CD4-positive, alpha-beta T cell (primary cell): ENCODE data around the gene PSMD3. TPM values are rescaled to one million over a fixed set of nuclear protein-coding genes. Genes with fewer than 3 reads are reported as not detected.

Experiments used
- ATAC-seq: fragments of 200-7000 bp; cut with Tn5 transposase; one replicate; pipeline ENCODE4 v1.10.0; 2022; ENCODE audit warnings: mild to moderate bottlenecking; ENCODE audit not compliant: poor library complexity
- CTCF ChIA-PET: fragments of 350-600 bp; sonication (Branson Sonifier 250); formaldehyde crosslinking; loops from one replicate; lab custom pipeline; 2021; ENCODE audit warnings: antibody characterized with exemption, inconsistent platforms; lab: Charles Lee
- POLR2A ChIA-PET: fragments of 350-600 bp; sonication (Branson Sonifier 250); formaldehyde crosslinking; loops from one replicate; lab custom pipeline; 2021; ENCODE audit warnings: antibody characterized with exemption, inconsistent platforms; lab: Charles Lee
- DNase-seq, 14 experiments: peaks; one replicate each; pipeline ENCODE4 v3.0.0-alpha.2; 2013 to 2020; ENCODE audit warnings: mixed read lengths in 2 of 14
- H3K27ac ChIP-seq, 2 donors: one replicate each; pipeline versions ENCODE4 v1.5.1 to v1.7.0; 2013; ENCODE audit warnings: low read length in 2 of 2, low read depth in 1 of 2, mild to moderate bottlenecking in 1 of 2
- H3K27me3 ChIP-seq, 2 experiments: 1 replicate in 1 of 2; 2 replicates in 1 of 2; pipeline versions ENCODE4 v1.6.1 to v1.7.0; 2013; ENCODE audit warnings: low read length in 2 of 2, control low read depth in 1 of 2, mild to moderate bottlenecking in 1 of 2, moderate library complexity in 1 of 2; ENCODE audit not compliant: insufficient read depth in 2 of 2, control insufficient read depth in 1 of 2
- H3K36me3 ChIP-seq: one replicate; pipeline ENCODE4 v1.6.1; 2013; ENCODE audit warnings: low read length, control low read depth; ENCODE audit not compliant: insufficient read depth
- H3K4me1 ChIP-seq: one replicate; pipeline ENCODE4 v1.6.1; 2013; ENCODE audit warnings: low read length, control low read depth; ENCODE audit not compliant: insufficient read depth
- H3K4me3 ChIP-seq: one replicate; pipeline ENCODE4 v1.5.1; 2013; ENCODE audit warnings: mild to moderate bottlenecking, low read length, moderate library complexity
- H3K9me3 ChIP-seq, 2 experiments: 1 replicate in 1 of 2; 2 replicates in 1 of 2; pipeline versions ENCODE4 v1.6.1 to v1.7.0; 2013; ENCODE audit warnings: low read length in 2 of 2, mild to moderate bottlenecking in 2 of 2, control low read depth in 1 of 2, moderate library complexity in 1 of 2; ENCODE audit not compliant: control insufficient read depth in 1 of 2, insufficient read depth in 1 of 2
- H3K27ac Mint-ChIP-seq: one replicate; pipeline ENCODE4 v1.8.0; 2020; ENCODE audit warnings: mixed read lengths
- H3K27me3 Mint-ChIP-seq: one replicate; pipeline ENCODE4 v1.8.0; 2021; ENCODE audit warnings: mixed read lengths
- H3K36me3 Mint-ChIP-seq: one replicate; pipeline ENCODE4 v1.8.0; 2021; ENCODE audit warnings: low read depth, mixed read lengths
- H3K4me1 Mint-ChIP-seq: one replicate; pipeline ENCODE4 v1.8.0; 2021; ENCODE audit warnings: low read depth, mixed read lengths
- H3K4me3 Mint-ChIP-seq: one replicate; pipeline ENCODE4 v1.8.0; 2020; ENCODE audit warnings: mild to moderate bottlenecking, mixed read lengths
- H3K9me3 Mint-ChIP-seq: one replicate; pipeline ENCODE4 v1.8.0; 2020; ENCODE audit warnings: mixed read lengths
- intact Hi-C, 2 experiments: fragments of 100-400 bp; cut with DNase I in 1 of 2; cut with micrococcal nuclease in 1 of 2; formaldehyde crosslinking; loops; one replicate each; pipeline versions ENCODE4 v1.15.1 to v1.9.0; 2023 to 2025; cut with DNase I, micrococcal nuclease
- total RNA-seq, 174 experiments: library from RNA in 2 of 174; stranded (reverse) in 2 of 174; gene quantifications; one replicate each; pipeline ENCODE4 v1.2.3 and lab custom pipeline; 2021 to 2026
- TF ChIP-seq, protein P1 (sequence below): fragments of 200-600 bp; IDR thresholded peaks from one replicate; pipeline ENCODE4 v1.8.0; 2022; ENCODE audit warnings: antibody characterized with exemption, mild to moderate bottlenecking

Gene PSMD3
- total RNA-seq, 2 experiments from 2014 or later: 66.7 to 71.9 TPM

DNA sequence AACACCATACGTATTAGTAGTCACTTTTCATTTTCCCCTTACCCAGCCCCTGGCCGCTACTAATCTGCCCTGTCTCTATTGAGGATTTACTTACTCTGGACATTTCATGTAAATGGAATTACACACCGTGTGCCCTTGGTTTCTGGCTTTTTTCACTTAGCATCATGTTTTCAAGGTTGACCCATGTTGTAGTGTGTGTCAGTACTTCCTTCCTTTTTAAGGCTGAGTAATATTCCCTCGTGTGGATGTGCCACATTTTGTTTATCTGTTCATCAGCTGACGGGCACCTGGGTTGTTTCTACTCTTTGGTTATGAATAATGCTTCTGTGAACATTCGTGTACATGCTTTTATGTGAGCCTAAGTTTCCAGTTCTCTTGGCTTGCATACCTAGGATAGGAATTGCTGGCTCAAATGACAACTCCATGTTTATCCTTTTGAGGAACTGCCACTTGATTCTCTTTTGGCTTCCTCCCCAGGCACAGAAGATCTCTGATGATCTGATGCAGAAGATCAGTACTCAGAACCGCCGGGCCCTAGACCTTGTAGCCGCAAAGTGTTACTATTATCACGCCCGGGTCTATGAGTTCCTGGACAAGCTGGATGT is 7.7 kb downstream of the PSMD3 start:
- intact Hi-C loops: loop anchor here in 1 of 2 experiments (10.0 kb wide), 1 partner anchor 444 kb away; no protein-coding TSS in a partner anchor

DNA sequence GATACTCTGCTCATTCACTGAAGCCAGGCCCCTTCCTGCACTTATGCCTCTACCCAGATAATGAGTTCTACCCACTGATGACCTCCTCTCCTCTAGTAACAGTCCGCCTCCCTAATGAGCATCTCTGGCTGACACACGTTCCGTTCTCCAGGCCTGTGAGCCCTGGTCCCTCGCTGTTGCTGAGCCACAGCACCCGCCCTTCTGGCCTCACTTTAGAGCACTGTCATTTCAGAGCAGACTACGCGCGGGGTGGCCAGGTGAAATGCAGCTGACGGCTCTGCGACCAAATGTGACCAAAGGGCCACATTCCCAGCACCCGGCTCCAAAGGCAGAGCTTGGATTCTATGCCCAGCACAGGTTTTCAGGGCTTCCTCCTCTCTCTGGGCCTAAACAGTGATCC is 13.8 kb downstream of the PSMD3 start:
- H3K27ac Mint-ChIP-seq: no peak overlapping the region
- ChIA-PET POLR2A (no interaction called here), CTCF (no interaction called here)
- ATAC-seq: no peak
- Histone ChIP-seq H3K4me3 (no peak overlapping the region), H3K36me3 (peaks cover 84% of the 10 kb centered on the region), H3K27me3 (no peaks in the 10 kb centered on the region), H3K27ac (no peak overlapping the region), H3K9me3 (no peaks in the 10 kb centered on the region), H3K4me1 (no peaks in the 10 kb centered on the region)
- H3K4me1 Mint-ChIP-seq: no peaks in the 10 kb centered on the region
- intact Hi-C loops: no loop called here
- no peaks in the 10 kb centered on the region for H3K9me3 Mint-ChIP-seq
- H3K27me3 Mint-ChIP-seq: no peaks in the 10 kb centered on the region
- TF ChIP-seq, protein P1, sequence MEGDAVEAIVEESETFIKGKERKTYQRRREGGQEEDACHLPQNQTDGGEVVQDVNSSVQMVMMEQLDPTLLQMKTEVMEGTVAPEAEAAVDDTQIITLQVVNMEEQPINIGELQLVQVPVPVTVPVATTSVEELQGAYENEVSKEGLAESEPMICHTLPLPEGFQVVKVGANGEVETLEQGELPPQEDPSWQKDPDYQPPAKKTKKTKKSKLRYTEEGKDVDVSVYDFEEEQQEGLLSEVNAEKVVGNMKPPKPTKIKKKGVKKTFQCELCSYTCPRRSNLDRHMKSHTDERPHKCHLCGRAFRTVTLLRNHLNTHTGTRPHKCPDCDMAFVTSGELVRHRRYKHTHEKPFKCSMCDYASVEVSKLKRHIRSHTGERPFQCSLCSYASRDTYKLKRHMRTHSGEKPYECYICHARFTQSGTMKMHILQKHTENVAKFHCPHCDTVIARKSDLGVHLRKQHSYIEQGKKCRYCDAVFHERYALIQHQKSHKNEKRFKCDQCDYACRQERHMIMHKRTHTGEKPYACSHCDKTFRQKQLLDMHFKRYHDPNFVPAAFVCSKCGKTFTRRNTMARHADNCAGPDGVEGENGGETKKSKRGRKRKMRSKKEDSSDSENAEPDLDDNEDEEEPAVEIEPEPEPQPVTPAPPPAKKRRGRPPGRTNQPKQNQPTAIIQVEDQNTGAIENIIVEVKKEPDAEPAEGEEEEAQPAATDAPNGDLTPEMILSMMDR: no peak
- no peak overlapping the region for H3K4me3 Mint-ChIP-seq
- DNase-seq: no peak
- peaks cover 87% of the 10 kb centered on the region for H3K36me3 Mint-ChIP-seq

More for the DNA sequence above, 7.7 kb downstream of the PSMD3 start:
- peaks cover 23% of the 10 kb centered on the region for H3K4me1 Mint-ChIP-seq
- H3K4me3 Mint-ChIP-seq: no peak overlapping the region
- H3K27ac ChIP-seq: no peak overlapping the region
- no peaks in the 10 kb centered on the region for H3K27me3 ChIP-seq
- no peaks in the 10 kb centered on the region for H3K9me3 Mint-ChIP-seq
- ChIA-PET POLR2A (no interaction called here), CTCF (no interaction called here)
- H3K9me3 ChIP-seq: no peaks in the 10 kb centered on the region
- H3K4me3 ChIP-seq: no peak overlapping the region
- no peak for DNase-seq
- peaks cover 4% of the 10 kb centered on the region for H3K4me1 ChIP-seq
- ATAC-seq: no peak
- no peaks in the 10 kb centered on the region for H3K27me3 Mint-ChIP-seq
- H3K36me3 ChIP-seq: peaks cover 96% of the 10 kb centered on the region
- TF ChIP-seq, protein P1: no peak
- peaks cover 98% of the 10 kb centered on the region for H3K36me3 Mint-ChIP-seq
- H3K27ac Mint-ChIP-seq: no peak overlapping the region

DNA sequence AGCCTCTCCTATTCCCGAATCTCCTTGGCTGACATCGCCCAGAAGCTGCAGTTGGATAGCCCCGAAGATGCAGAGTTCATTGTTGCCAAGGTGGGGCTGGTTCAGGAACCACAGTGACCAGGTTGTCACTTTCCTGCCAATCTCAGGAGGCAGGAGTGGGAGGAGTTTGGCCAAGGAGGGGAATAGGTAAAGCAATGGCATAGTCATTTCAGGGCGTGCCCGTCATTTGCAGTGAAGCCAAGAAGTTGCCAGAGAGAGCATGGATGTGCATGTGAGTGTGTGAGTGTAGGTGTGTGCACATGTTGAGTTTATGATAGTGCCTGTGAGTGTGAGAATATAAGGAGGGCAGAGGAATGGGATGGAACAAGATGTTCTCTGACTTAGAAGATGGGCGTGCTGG is 14.8 kb downstream of the PSMD3 start:
- ATAC-seq (no peak), DNase-seq (no peak)
- Mint-ChIP-seq H3K4me3 (no peak overlapping the region), H3K36me3 (peaks cover 78% of the 10 kb centered on the region), H3K9me3 (no peaks in the 10 kb centered on the region), H3K27me3 (no peaks in the 10 kb centered on the region), H3K27ac (no peak overlapping the region), H3K4me1 (no peaks in the 10 kb centered on the region)
- Histone ChIP-seq H3K36me3 (peaks cover 74% of the 10 kb centered on the region), H3K9me3 (no peaks in the 10 kb centered on the region), H3K27ac (no peak overlapping the region), H3K4me1 (no peaks in the 10 kb centered on the region), H3K4me3 (no peak overlapping the region), H3K27me3 (no peaks in the 10 kb centered on the region)
- intact Hi-C loops: no loop called here
- CTCF ChIA-PET: no interaction called here
- POLR2A ChIA-PET: no interaction called here
- TF ChIP-seq, protein P1: no peak
